NCI-H1436 (cell line): Measurements from ENCODE around the gene FICD.
"Not testable (repeated sequence)": the region's sequence is repeated elsewhere in the genome, so short reads cannot be mapped to it uniquely, and the experiment has no call there.

ENCODE experiments used
- DNase-seq: peaks from one replicate; lab custom pipeline; 2025; lab: John Stamatoyannopoulos, UW

The FICD gene

DNA sequence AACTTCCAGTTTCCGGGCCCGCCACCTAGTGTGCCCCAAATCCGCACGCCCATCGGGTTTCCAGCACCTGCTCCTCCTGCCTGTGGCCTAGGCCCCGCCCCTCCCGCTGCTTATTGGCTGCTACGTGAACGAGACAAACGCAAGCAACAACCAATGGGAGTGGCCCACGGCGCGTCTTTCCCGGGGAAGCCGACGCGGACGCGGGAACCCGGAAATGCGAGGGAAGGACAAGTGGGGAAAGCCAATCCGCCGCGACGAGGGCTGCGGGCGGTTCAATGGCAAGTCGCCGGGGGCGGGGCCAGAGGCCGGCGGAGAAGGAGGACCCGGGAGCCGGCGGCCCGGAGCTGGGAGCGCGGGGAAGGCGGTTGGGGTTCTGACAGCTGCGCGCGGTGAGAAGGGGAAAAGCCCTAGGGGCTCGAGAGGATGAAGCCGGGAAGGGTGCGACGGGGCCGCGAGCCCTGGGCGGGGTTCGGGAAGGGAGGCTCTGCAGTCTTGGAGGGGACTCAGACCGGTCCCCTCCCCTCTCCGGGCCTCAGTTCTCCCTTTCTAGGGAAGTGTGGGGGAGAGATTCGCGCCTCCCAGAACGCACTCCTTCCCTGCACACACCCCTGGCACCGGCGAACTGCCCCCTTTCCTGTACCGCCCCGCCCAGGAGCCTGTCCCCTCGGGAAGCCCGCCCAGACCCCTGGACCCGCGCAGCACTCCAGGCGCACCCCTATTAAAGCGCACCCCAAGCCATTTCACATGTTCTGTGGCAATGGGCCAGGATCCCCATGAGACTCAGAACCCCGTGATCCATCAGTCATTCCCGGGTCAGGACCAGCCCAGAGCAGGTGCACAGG, at the start of gene FICD:
FICD (plus strand) TSS at position 305 of the 842 bp plus-strand sequence. CDS start 1,696 bp downstream, outside the sequence.
- peak; percentile 99 for DNase-seq

GRCh38 chr12:108465417-108465816, 49.7 kb upstream of the FICD start:
- DNase-seq = no peak

- DNase-seq = no peak
Observed at GRCh38 chr12:108468196-108468968, 46.7 kb upstream of the FICD start.

GRCh38 chr12:108473400-108474055, 41.5 kb upstream of the FICD start:
- DNase-seq = no peak

DNA sequence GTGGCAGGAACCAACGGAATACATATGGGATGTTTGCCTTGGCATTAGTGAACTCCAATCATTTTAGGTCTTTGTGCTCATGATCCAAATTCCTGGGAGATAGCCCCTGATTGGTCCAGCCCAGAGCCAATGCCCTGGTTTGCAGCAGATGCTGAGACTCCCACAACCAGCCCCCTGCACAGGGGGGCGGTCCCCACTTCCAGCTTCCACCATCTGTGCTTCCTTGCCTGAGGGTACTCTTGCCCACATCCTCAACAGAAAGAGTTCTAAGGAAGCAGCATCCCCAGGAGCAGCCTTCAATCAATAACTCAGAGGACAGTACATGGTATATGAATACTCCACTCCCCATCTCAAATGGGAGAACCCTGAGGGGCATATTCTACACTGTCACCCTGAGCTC, 39.7 kb upstream of the FICD start:
- no peak for DNase-seq

DNA sequence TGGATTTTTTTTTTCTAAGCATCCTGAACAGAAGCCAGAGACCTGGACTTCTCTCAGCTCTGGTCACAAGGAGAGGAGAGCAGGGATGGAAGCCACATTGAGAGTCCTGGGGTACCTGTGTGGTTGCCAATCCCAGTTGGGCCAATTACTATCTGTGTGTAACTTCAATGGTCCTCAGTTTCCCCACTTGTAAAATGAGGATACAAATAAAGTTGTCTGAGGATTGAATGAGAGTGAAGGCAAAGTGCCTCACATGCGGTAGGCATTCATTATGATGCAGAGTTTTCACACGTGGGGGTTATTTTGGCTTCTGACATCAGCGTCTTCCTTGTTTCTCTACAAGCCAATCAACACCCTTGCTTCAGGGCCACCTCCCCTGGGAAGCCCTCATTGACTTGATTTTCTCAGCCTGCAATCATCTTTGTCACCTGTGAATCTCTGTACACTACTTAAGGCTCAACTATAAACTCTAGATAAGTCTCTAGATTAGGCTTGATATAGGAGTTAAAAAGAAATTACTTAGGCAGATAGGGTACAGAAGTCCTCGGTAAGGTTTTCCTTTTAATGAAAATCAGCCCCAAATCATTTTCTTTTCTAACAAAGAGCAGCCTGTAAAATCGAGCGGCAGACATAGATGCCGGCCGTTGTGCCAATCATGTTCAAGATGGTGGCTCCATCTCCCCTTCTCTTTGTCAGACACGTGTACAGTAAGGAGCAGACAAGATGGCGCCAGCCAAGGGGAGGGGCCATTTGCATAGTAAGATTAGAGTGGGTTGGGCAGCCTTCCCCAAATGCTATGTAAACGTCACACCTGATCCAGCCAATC, 37.8 kb upstream of the FICD start:
- no peak for DNase-seq

DNA sequence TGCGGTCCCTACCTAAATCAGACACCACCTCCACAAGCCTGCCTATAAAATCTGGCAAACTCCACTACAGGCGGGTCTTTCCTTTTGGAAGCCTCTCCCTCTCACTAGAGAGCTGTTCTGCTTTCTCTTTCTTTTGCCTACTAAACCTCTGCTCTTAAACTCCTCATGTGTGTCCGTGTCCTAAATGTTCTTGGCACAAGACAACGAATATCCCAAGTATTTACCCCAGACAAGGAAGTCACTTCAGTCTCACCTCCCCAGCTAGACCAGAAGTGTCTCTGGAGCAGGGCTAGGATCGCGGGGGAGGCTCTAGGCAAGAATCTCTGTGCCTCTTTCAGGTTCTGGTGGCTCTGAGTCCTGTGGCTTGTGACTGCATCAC, 37.2 kb upstream of the FICD start:
- no peak for DNase-seq

DNA sequence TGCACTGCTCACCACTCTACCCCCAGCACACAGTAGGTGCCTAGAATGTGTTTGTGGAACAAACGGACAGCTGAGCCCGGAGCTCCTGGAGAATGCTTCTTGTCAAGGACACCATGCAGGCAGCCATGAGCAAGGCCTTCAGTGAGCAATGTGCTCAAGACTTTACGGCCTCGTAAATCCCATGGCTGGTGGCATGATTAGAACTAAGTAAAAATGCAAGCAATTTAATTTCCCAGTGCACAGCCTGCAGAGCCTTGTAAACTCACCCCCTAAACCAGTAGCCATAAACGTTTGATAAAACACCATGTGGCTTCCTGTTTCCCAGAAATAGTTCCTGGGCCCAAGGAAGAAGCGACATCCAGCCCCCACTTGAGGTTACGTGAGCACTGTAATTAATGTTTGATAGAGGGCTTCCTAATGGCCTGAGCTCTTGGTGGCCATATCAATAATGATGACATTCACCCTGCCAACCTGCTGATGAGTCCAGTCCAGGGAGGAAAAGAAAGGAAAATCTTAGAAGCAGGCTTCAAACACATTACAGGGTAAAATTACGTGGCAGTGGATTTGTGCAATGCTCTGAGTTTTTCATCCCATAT, 36.4 kb upstream of the FICD start:
- DNase-seq = no peak

- no peak for DNase-seq
Observed at GRCh38 chr12:108479364-108480070, 35.6 kb upstream of the FICD start.

- no peak for DNase-seq
Observed at GRCh38 chr12:108482717-108483212, 32.3 kb upstream of the FICD start.

- no peak for DNase-seq
Observed at GRCh38 chr12:108483213-108484059, 31.6 kb upstream of the FICD start.

DNA sequence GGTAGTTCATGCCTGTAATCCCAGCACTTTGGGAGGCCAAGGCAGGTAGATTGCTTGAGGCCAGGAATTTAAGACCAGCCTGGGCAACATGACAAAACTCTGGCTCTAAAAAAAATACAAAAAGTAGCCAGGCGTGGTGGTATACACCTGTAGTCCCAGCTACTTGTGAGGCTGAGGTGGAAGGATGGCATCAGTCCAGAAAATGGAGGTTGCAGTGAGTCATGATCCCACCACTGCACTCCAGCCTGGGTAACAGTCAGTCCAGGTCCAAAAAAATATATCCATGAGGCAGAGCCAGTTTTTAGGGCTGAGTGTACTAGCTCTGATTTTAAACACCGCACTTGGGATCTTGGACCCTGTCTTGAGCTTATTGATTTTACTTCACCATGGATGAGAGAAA, 30.6 kb upstream of the FICD start:
- DNase-seq = no peak

GRCh38 chr12:108484845-108485244, 30.2 kb upstream of the FICD start:
- DNase-seq = no peak

DNA sequence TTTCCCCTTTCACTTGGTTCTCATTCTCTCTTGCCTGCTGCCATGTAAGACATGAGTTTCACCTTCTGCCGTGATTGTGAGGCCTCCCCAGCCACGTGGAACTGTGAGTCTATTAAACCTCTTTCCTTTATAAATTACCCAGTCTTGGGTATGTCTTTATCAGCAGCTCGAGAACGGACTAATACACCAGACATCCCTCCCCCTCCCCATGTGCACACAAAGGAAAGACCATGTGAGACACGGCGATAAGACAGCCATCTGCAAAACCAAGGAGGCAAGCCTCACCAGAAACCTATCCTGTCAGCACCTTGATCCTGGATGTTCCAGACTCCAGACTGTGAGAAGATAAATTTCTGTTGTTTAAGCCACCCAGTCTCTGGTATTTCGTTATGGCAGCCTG, 29.7 kb upstream of the FICD start:
- DNase-seq = not testable (repeated sequence)

DNA sequence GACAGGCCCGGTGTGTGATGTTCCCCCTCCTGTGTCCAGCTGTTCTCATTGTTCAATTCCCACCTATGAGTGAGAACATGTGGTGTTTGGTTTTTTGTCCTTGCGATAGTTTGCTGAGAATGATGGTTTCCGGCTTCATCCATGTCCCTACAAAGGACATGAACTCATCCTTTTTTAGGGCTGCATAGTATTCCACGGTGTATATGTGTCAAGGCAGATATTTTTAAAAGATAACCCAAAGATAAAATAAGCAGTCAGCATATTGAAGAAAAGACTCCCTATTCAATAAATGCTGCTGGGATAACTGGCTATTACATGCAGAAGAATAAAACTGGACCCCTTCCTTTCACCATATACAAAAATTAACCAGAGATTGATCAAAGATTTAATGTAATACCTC, 28.0 kb upstream of the FICD start:
- not testable (repeated sequence) for DNase-seq

DNA sequence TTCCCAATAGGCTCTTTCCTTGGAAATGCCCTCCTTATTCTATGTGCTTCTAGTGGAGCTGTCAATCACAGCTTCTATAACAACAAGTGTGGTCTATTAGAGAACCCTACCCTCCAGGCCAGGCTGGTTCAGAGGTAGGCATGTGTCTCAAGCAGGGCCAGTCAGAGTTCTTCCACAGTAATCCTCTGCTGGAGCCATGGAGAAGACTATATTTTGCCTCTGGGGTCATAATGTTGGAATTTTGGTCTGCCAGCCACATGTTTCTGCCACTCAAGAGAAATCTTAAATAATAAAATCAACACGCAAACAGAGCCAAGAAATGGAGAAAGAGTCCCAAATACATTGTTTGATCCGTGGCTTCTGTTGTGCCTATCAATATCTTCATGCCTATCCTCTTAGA, 23.8 kb upstream of the FICD start:
- DNase-seq = no peak

DNA sequence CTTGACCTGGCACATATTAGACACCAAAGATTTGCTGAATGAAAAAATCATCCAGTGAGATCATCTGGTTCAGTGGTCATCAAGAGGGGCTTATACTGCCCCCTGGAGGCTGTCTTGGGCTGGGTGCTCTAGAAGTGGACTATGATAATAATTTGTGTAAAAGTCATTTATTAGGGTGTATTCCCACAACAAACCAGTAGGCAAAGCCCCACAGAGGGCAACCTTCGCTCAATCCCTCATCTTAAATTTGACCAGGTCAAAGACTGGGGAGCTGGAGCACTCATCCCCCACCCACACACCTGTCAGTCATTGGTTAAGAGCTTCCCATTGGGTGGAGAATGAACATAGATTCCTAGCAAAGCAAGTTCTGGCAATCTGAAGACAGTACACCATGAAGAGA, 20.0 kb upstream of the FICD start:
- no peak for DNase-seq

GRCh38 chr12:108495823-108496579, 19.1 kb upstream of the FICD start:
- DNase-seq = no peak

- DNase-seq = no peak
Observed at GRCh38 chr12:108498136-108498535, 16.9 kb upstream of the FICD start.
